H1 (cell line): ENCODE results near the gene SH3PXD2A. TPM values are rescaled to one million over a fixed set of nuclear protein-coding genes. Genes with fewer than 3 reads are reported as not detected.

ENCODE experiments used
- CTCF ChIA-PET: fragments of 300-600 bp; sonication (Branson Sonifier 250); formaldehyde crosslinking; loops from one replicate; lab custom pipeline; 2021; ENCODE audit not compliant: partially characterized antibody; lab: Charles Lee
- POLR2A ChIA-PET: fragments of 300-600 bp; sonication (Branson Sonifier 250); formaldehyde crosslinking; loops from one replicate; lab custom pipeline; 2021; ENCODE audit warnings: inconsistent platforms; ENCODE audit not compliant: partially characterized antibody; lab: Charles Lee
- DNase-seq, 2 experiments: peaks; one replicate each; pipeline versions ENCODE4 v3.0.0 to v3.0.0-alpha.2; 2010 to 2022; ENCODE audit warnings: low spot score in 2 of 2, low read depth in 1 of 2, mixed read lengths in 1 of 2
- FAIRE-seq: peaks from 2 replicates; lab custom pipeline; 2011; peaks lifted over from hg19 to GRCh38; lab: Jason Lieb, UNC
- H2AFZ ChIP-seq: 2 replicates; pipeline ENCODE4 v1.8.1; 2012; ENCODE audit warnings: low read length, inconsistent platforms
- H2AK5ac ChIP-seq: 2 replicates; pipeline ENCODE4 v1.6.1; 2013; ENCODE audit warnings: low read depth, low read length
- H2BK120ac ChIP-seq: replicated peaks from 2 replicates; pipeline ENCODE3; 2013; ENCODE audit warnings: low read depth, low read length, inconsistent platforms
- H2BK12ac ChIP-seq: 2 replicates; pipeline ENCODE4 v1.6.1; 2013; ENCODE audit warnings: low read depth, low read length
- H2BK15ac ChIP-seq: 2 replicates; pipeline ENCODE4 v1.6.1; 2013; ENCODE audit warnings: low read length
- H2BK20ac ChIP-seq: 2 replicates; pipeline ENCODE4 v1.6.1; 2013; ENCODE audit warnings: low read length
- H2BK5ac ChIP-seq: 2 replicates; pipeline ENCODE4 v1.6.1; 2013; ENCODE audit warnings: low read depth, low read length
- H3K14ac ChIP-seq: 2 replicates; pipeline ENCODE4 v1.6.1; 2013; ENCODE audit warnings: inconsistent platforms; ENCODE audit not compliant: insufficient read length
- H3K18ac ChIP-seq: 2 replicates; pipeline ENCODE4 v1.6.1; 2013; ENCODE audit warnings: low read length; ENCODE audit errors: extremely low read depth
- H3K23ac ChIP-seq: 2 replicates; pipeline ENCODE4 v1.6.1; 2013; ENCODE audit warnings: inconsistent platforms; ENCODE audit not compliant: insufficient read length
- H3K23me2 ChIP-seq: 2 replicates; pipeline ENCODE4 v1.6.1; 2013; ENCODE audit warnings: low read depth, low read length
- H3K27ac ChIP-seq: 2 replicates; pipeline ENCODE4 v1.6.1; 2011; ENCODE audit warnings: low read depth, low read length, inconsistent platforms
- H3K27me3 ChIP-seq, 4 experiments: replicated peaks in 1 of 4; 1 replicate in 1 of 4; 2 replicates in 3 of 4; pipeline versions ENCODE4 v1.6.1 to v1.8.1; 2011 to 2013; ENCODE audit warnings: low read length in 3 of 4, mild to moderate bottlenecking in 3 of 4, inconsistent platforms in 2 of 4, mixed read lengths in 2 of 4, moderate library complexity in 1 of 4; ENCODE audit not compliant: control insufficient read depth in 3 of 4, insufficient read depth in 3 of 4; ENCODE audit errors: extremely low read depth in 1 of 4
- H3K36me3 ChIP-seq, 4 experiments: 2 replicates each; pipeline versions ENCODE4 v1.6.1 to v1.8.1; 2011 to 2013; ENCODE audit warnings: mild to moderate bottlenecking in 4 of 4, low read length in 3 of 4, moderate library complexity in 2 of 4, control low read depth in 1 of 4, inconsistent platforms in 1 of 4; ENCODE audit not compliant: insufficient read depth in 4 of 4, control insufficient read depth in 2 of 4
- H3K4ac ChIP-seq: replicated peaks from 2 replicates; pipeline ENCODE3; 2013; ENCODE audit warnings: low read length, low read depth, mixed read lengths, inconsistent platforms; ENCODE audit not compliant: insufficient read length
- H3K4me1 ChIP-seq, 4 experiments: replicated peaks in 1 of 4; 1 replicate in 1 of 4; 2 replicates in 3 of 4; pipeline versions ENCODE4 v1.6.1 to v1.8.1; 2011 to 2013; ENCODE audit warnings: low read length in 3 of 4, inconsistent platforms in 2 of 4, mixed read lengths in 1 of 4; ENCODE audit not compliant: insufficient read depth in 4 of 4, control insufficient read depth in 3 of 4
- H3K4me2 ChIP-seq, 2 experiments: 2 replicates each; pipeline versions ENCODE4 v1.6.1 to v1.8.1; 2011 to 2013; ENCODE audit warnings: low read depth in 2 of 2, low read length in 2 of 2, control low read depth in 1 of 2, inconsistent platforms in 1 of 2, mild to moderate bottlenecking in 1 of 2; ENCODE audit not compliant: insufficient read depth in 1 of 2
- H3K4me3 ChIP-seq, 4 experiments: fragments of 200-600, 300-600 bp in 1 of 4; sonication (generic), shearing (Covaris generic), sonication (Bioruptor Twin) in 1 of 4; 2 replicates each; pipeline versions ENCODE4 v1.5.1 to v1.8.1; 2011 to 2016; ENCODE audit warnings: low read length in 4 of 4, low read depth in 3 of 4, control low read depth in 2 of 4, inconsistent platforms in 2 of 4, mild to moderate bottlenecking in 2 of 4, mixed read lengths in 1 of 4, moderate library complexity in 1 of 4; ENCODE audit not compliant: insufficient read depth in 2 of 4; ENCODE audit errors: extremely low read depth in 1 of 4
- H3K56ac ChIP-seq: replicated peaks from 2 replicates; pipeline ENCODE3; 2013; ENCODE audit warnings: low read depth, mild to moderate bottlenecking, mixed read lengths, low read length, inconsistent platforms; ENCODE audit not compliant: insufficient read length
- H3K79me1 ChIP-seq: 2 replicates; pipeline ENCODE4 v1.6.1; 2013; ENCODE audit warnings: low read depth, low read length, control low read depth
- H3K79me2 ChIP-seq, 2 experiments: 2 replicates each; pipeline versions ENCODE4 v1.6.1 to v1.8.1; 2012 to 2013; ENCODE audit warnings: low read length in 2 of 2, mild to moderate bottlenecking in 2 of 2, inconsistent platforms in 1 of 2; ENCODE audit not compliant: insufficient read depth in 2 of 2, control insufficient read depth in 1 of 2
- H3K9ac ChIP-seq, 4 experiments: replicated peaks in 1 of 4; 1 replicate in 1 of 4; 2 replicates in 3 of 4; pipeline versions ENCODE4 v1.6.1 to v1.8.1; 2011 to 2013; ENCODE audit warnings: low read depth in 3 of 4, low read length in 3 of 4, control low read depth in 2 of 4, mild to moderate bottlenecking in 2 of 4, moderate library complexity in 2 of 4, inconsistent platforms in 1 of 4; ENCODE audit errors: extremely low read depth in 1 of 4
- H3K9me3 ChIP-seq, 2 experiments: 2 replicates each; pipeline versions ENCODE4 v1.6.1 to v1.8.1; 2012 to 2013; ENCODE audit warnings: mild to moderate bottlenecking in 2 of 2, moderate library complexity in 2 of 2, control low read depth in 1 of 2, inconsistent platforms in 1 of 2, low read depth in 1 of 2, low read length in 1 of 2, mixed read lengths in 1 of 2; ENCODE audit not compliant: insufficient read depth in 2 of 2
- H4K20me1 ChIP-seq, 2 experiments: replicated peaks in 1 of 2; 2 replicates each; pipeline versions ENCODE3 to v1.8.1; 2011 to 2013; ENCODE audit warnings: inconsistent platforms in 2 of 2, low read length in 2 of 2, mild to moderate bottlenecking in 1 of 2; ENCODE audit not compliant: insufficient read depth in 2 of 2, control insufficient read depth in 1 of 2
- H4K5ac ChIP-seq: 2 replicates; pipeline ENCODE4 v1.6.1; 2013; ENCODE audit warnings: low read length, low read depth, mixed read lengths, inconsistent platforms; ENCODE audit not compliant: insufficient read length
- H4K8ac ChIP-seq: 2 replicates; pipeline ENCODE4 v1.8.0; 2013; ENCODE audit warnings: mild to moderate bottlenecking, moderate library complexity, low read length, inconsistent platforms; ENCODE audit not compliant: insufficient read depth; ENCODE audit errors: extremely low read depth
- H4K91ac ChIP-seq: replicated peaks from 2 replicates; pipeline ENCODE3; 2013; ENCODE audit warnings: low read length, mixed read lengths, inconsistent platforms; ENCODE audit not compliant: insufficient read length
- BACH1 ChIP-seq: IDR thresholded peaks from 2 replicates; pipeline ENCODE4 v1.6.1; 2012; ENCODE audit warnings: low read length, improper control_type of control experiment
- CBX8 ChIP-seq: fragments of 300-800, 300-1000 bp; sonication (generic); IDR thresholded peaks from 2 replicates; pipeline ENCODE4 v1.7.1; 2016; ENCODE audit warnings: low read depth, low read length, borderline replicate concordance
- CREB1 ChIP-seq: IDR thresholded peaks from 2 replicates; pipeline ENCODE4 v1.6.1; 2012; ENCODE audit warnings: inconsistent platforms
- EP300 ChIP-seq, 2 experiments: IDR thresholded peaks; 1 replicate in 1 of 2; 2 replicates in 1 of 2; pipeline ENCODE4 v1.6.1; 2011 to 2012; ENCODE audit warnings: low read depth in 2 of 2, low read length in 2 of 2, mild to moderate bottlenecking in 2 of 2, borderline replicate concordance in 1 of 2, inconsistent platforms in 1 of 2, moderate library complexity in 1 of 2
- POLR2AphosphoS5 ChIP-seq: IDR thresholded peaks from 2 replicates; pipeline ENCODE4 v1.6.1; 2011; ENCODE audit warnings: low read depth, low read length
- SP2 ChIP-seq: IDR thresholded peaks from 2 replicates; pipeline ENCODE4 v1.6.1; 2012; ENCODE audit warnings: mild to moderate bottlenecking, low read length, inconsistent platforms
- TAF1 ChIP-seq: IDR thresholded peaks from 2 replicates; pipeline ENCODE4 v1.6.1; 2011; ENCODE audit warnings: mild to moderate bottlenecking, low read depth, low read length
- TAF7 ChIP-seq: optimal IDR thresholded peaks from 2 replicates; pipeline ENCODE3; 2011; ENCODE audit warnings: low read depth, mild to moderate bottlenecking, inconsistent platforms, low read length, moderate library complexity, borderline replicate concordance
- USF2 ChIP-seq: IDR thresholded peaks from 2 replicates; pipeline ENCODE4 v1.6.1; 2011; ENCODE audit warnings: low read length, improper control_type of control experiment
- WGBS, 2 experiments: shearing (Covaris generic) in 1 of 2; methylation state at CpG; one replicate each; pipeline versions ENCODE4 v1.1.6 to v1.1.7; 2013 to 2015; ENCODE audit warnings: low lambda C conversion rate in 2 of 2, mixed read lengths in 2 of 2, inconsistent platforms in 1 of 2, low coverage in 1 of 2, missing lambda C conversion rate in 1 of 2; ENCODE audit not compliant: insufficient replicate concordance in 2 of 2, insufficient coverage in 1 of 2, insufficient read length in 1 of 2; ENCODE audit errors: extremely low coverage in 1 of 2, missing lambda C conversion rate in 1 of 2; 5-methylcytosine and 5-hydroxymethylcytosine counted together
- polyA plus RNA-seq, 7 experiments: library from polyadenylated mRNA; depleted of rRNA in 3 of 7; stranded (reverse) in 5 of 7; unstranded in 2 of 7; fragments of >200 nt in 5 of 7; fragments of 200-250 nt in 2 of 7; gene quantifications; 1 replicate in 5 of 7; 2 replicates in 1 of 7; 4 replicates in 1 of 7; pipeline versions ENCODE4 v1.2.1 to v1.2.3, GENCODE V29; 2011 to 2013; ENCODE audit warnings: missing spikeins in 2 of 7, mixed read lengths in 2 of 7
- total RNA-seq: library from RNA; stranded (reverse); fragmentation: NEBNext Ultra II Directional; extraction: Animal tissue kit (Norgen Biotek cat#: 25700); gene quantifications from 2 replicates; pipeline ENCODE4 v1.2.1, GENCODE V29; 2021
- TF ChIP-seq, protein P1 (sequence below), 3 experiments: IDR thresholded peaks; 1 replicate in 2 of 3; 2 replicates in 1 of 3; pipeline versions ENCODE4 v1.5.1 to v1.6.1; 2011; ENCODE audit warnings: low read length in 3 of 3, mild to moderate bottlenecking in 3 of 3, inconsistent platforms in 2 of 3, low read depth in 1 of 3, moderate library complexity in 1 of 3; ENCODE audit not compliant: insufficient read depth in 1 of 3; ENCODE audit errors: control extremely low read depth in 1 of 3

The SH3PXD2A gene
- total and polyA plus RNA-seq, 2 of the 8 experiments (the other 6 are each of a cell fraction or from before 2014, with no cell fraction given), result 5.4 to 16.3 TPM

- Histone ChIP-seq H3K23ac (no peak overlapping the region), H3K4me2 (no peak overlapping the region), H3K14ac (no peak overlapping the region), H3K4me1 (peaks cover 0 to 8% (median 1%) of the 10 kb centered on the region in 4 experiments; a peak in 1 of 7 replicates), H2AFZ (peak overlapping the region; percentile 90; the same call in 1 of the 2 replicates), H4K91ac (no peak overlapping the region), H2BK120ac (no peak overlapping the region), H3K27ac (no peak overlapping the region), H3K18ac (no peak overlapping the region), H3K4ac (no peak overlapping the region), H3K9me3 (no peaks in the 10 kb centered on the region), H3K27me3 (no peaks in the 10 kb centered on the region), H3K79me2 (no peaks in the 10 kb centered on the region), H4K20me1 (no peaks in the 10 kb centered on the region), H2BK15ac (no peak overlapping the region), H3K56ac (no peak overlapping the region), H2BK12ac (no peak overlapping the region), H4K8ac (no peak overlapping the region), H3K9ac (no peak overlapping the region; a peak in 1 of 7 replicates), H3K79me1 (no peaks in the 10 kb centered on the region), H2AK5ac (no peak overlapping the region), H2BK20ac (no peak overlapping the region)
- CTCF ChIA-PET, result interaction anchor here (0.6 to 10.0 kb wide), 4 partner anchors 14 to 158 kb away, joined by 3 to 75 read pairs (median 22); no protein-coding TSS in a partner anchor
- WGBS, 2 experiments, result 82% methylated on average over 7 of the region's 7 CpGs; no CpG with 5 or more reads in 1 of the 2 experiments
- no peak for FAIRE-seq
- POLR2A ChIA-PET, result interaction anchor here (0.6 kb wide), 1 partner anchor 18 kb away, joined by 3 read pairs; no protein-coding TSS in a partner anchor
- DNase-seq, result no peak
- TF ChIP-seq TAF1 (no peak), CBX8 (no peak), USF2 (no peak), CREB1 (no peak), TAF7 (no peak), SP2 (no peak), BACH1 (no peak), EP300 (IDR thresholded peaks at IDR 0.05; ENCODE audit: borderline replicate concordance in 1 of 2, low read depth in 2 of 2, low read length in 2 of 2) (no peak), POLR2AphosphoS5 (no peak)
- TF ChIP-seq, protein P1, sequence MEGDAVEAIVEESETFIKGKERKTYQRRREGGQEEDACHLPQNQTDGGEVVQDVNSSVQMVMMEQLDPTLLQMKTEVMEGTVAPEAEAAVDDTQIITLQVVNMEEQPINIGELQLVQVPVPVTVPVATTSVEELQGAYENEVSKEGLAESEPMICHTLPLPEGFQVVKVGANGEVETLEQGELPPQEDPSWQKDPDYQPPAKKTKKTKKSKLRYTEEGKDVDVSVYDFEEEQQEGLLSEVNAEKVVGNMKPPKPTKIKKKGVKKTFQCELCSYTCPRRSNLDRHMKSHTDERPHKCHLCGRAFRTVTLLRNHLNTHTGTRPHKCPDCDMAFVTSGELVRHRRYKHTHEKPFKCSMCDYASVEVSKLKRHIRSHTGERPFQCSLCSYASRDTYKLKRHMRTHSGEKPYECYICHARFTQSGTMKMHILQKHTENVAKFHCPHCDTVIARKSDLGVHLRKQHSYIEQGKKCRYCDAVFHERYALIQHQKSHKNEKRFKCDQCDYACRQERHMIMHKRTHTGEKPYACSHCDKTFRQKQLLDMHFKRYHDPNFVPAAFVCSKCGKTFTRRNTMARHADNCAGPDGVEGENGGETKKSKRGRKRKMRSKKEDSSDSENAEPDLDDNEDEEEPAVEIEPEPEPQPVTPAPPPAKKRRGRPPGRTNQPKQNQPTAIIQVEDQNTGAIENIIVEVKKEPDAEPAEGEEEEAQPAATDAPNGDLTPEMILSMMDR (IDR thresholded peaks at IDR 0.05; ENCODE audit: control extremely low read depth in 1 of 3, insufficient read depth in 1 of 3, low read depth in 1 of 3, low read length in 3 of 3), result no peak
- TF ChIP-seq, all 59 proteins: peak for 0
- H3K4me3 ChIP-seq, result no peak overlapping the region
- no peak overlapping the region for H2BK5ac ChIP-seq
- no peaks in the 10 kb centered on the region for H3K36me3 ChIP-seq
- H3K23me2 ChIP-seq, result no peaks in the 10 kb centered on the region
- H4K5ac ChIP-seq, result no peak overlapping the region
Measured at GRCh38 chr10:103871006-103871405, 15.6 kb upstream of the SH3PXD2A start.
